GM23338 (cell line): ENCODE results near the gene AIG1. TPM values are rescaled to one million over a fixed set of nuclear protein-coding genes. Genes with fewer than 3 reads are reported as not detected.

Experiments
- ATAC-seq: fragments of 200-7000 bp; cut with Tn5 transposase; 3 replicates; pipeline ENCODE4 v1.9.1; 2020
- DNase-seq: peaks from one replicate; pipeline ENCODE4 v3.0.0-alpha.2; 2015; ENCODE audit warnings: low spot score
- H2AFZ ChIP-seq: fragments of 200-600 bp; sonication (generic); 2 replicates; pipeline ENCODE4 v1.8.0; 2016; ENCODE audit warnings: antibody characterized with exemption, mild to moderate bottlenecking, moderate library complexity
- H3F3A ChIP-seq: fragments of 200-600 bp; sonication (generic); replicated peaks from 2 replicates; pipeline ENCODE4 v1.8.0; 2017; ENCODE audit warnings: antibody characterized with exemption, mixed run types, low read depth
- H3K27ac ChIP-seq: fragments of 200-600 bp; sonication (generic); 2 replicates; pipeline ENCODE4 v1.6.1; 2016; ENCODE audit warnings: low read depth
- H3K27me3 ChIP-seq: fragments of 200-600 bp; sonication (generic); 2 replicates; pipeline ENCODE4 v1.8.0; 2016; ENCODE audit warnings: mild to moderate bottlenecking, mixed run types, moderate library complexity; ENCODE audit not compliant: insufficient read depth
- H3K36me3 ChIP-seq: fragments of 200-600 bp; sonication (generic); 2 replicates; pipeline ENCODE4 v1.8.0; 2016; ENCODE audit warnings: mild to moderate bottlenecking; ENCODE audit not compliant: insufficient read depth
- H3K4me1 ChIP-seq: fragments of 200-600 bp; sonication (generic); 2 replicates; pipeline ENCODE4 v1.8.0; 2016; ENCODE audit warnings: mild to moderate bottlenecking, moderate library complexity; ENCODE audit not compliant: insufficient read depth
- H3K4me2 ChIP-seq: fragments of 200-600 bp; sonication (generic); 2 replicates; pipeline ENCODE4 v1.7.1; 2017; ENCODE audit warnings: mixed run types
- H3K4me3 ChIP-seq: fragments of 200-600 bp; sonication (generic); 2 replicates; pipeline ENCODE4 v1.6.1; 2016; ENCODE audit warnings: mixed run types
- H3K79me2 ChIP-seq: fragments of 200-600 bp; sonication (generic); replicated peaks from 2 replicates; pipeline ENCODE4 v1.8.0; 2017; ENCODE audit warnings: mild to moderate bottlenecking; ENCODE audit not compliant: insufficient read depth
- H3K9me2 ChIP-seq: fragments of 200-600 bp; sonication (generic); 2 replicates; pipeline ENCODE4 v1.8.0; 2017; ENCODE audit not compliant: insufficient read depth
- H4K20me1 ChIP-seq: fragments of 200-600 bp; sonication (generic); replicated peaks from 2 replicates; pipeline ENCODE4 v1.8.0; 2017; ENCODE audit warnings: mild to moderate bottlenecking; ENCODE audit not compliant: insufficient read depth
- H3K27ac Mint-ChIP-seq: 2 replicates; pipeline ENCODE4 v1.8.0; 2020; ENCODE audit warnings: inconsistent platforms, mild to moderate bottlenecking, moderate library complexity, mixed read lengths
- H3K27me3 Mint-ChIP-seq: 3 replicates; pipeline ENCODE4 v1.8.0; 2022; ENCODE audit warnings: low read depth, mild to moderate bottlenecking, moderate library complexity, mixed read lengths, inconsistent platforms; ENCODE audit not compliant: insufficient read depth, poor library complexity
- H3K36me3 Mint-ChIP-seq: 3 replicates; pipeline ENCODE4 v1.8.0; 2021; ENCODE audit warnings: low read depth, mild to moderate bottlenecking, inconsistent platforms, moderate library complexity, mixed read lengths
- H3K4me1 Mint-ChIP-seq: 3 replicates; pipeline ENCODE4 v1.8.0; 2020; ENCODE audit warnings: mild to moderate bottlenecking, inconsistent platforms, mixed read lengths
- H3K4me3 Mint-ChIP-seq: 3 replicates; pipeline ENCODE4 v1.8.0; 2021; ENCODE audit warnings: moderate library complexity, mild to moderate bottlenecking, inconsistent platforms, mixed read lengths
- H3K9me3 Mint-ChIP-seq: 3 replicates; pipeline ENCODE4 v1.8.0; 2020; ENCODE audit warnings: moderate library complexity, mild to moderate bottlenecking, inconsistent platforms, mixed read lengths
- CREB1 ChIP-seq: fragments of 250-450 bp; sonication (Bioruptor Pico); IDR thresholded peaks from 2 replicates; pipeline ENCODE4 v1.5.0; 2020; ENCODE audit warnings: low read depth, mild to moderate bottlenecking, moderate library complexity
- CTCF ChIP-seq, 2 experiments: fragments of 200-600 bp in 1 of 2; sonication (generic) in 1 of 2; conservative IDR thresholded peaks; 2 replicates each; pipeline versions ENCODE4 v1.5.1 to v1.6.1; 2016 to 2017; ENCODE audit warnings: antibody characterized with exemption in 2 of 2, low read depth in 2 of 2, mild to moderate bottlenecking in 2 of 2, moderate library complexity in 1 of 2
- ETS1 ChIP-seq: IDR thresholded peaks from 2 replicates; pipeline ENCODE4 v1.6.1; 2016; ENCODE audit warnings: antibody characterized with exemption
- EZH2phosphoT487 ChIP-seq: fragments of 200-600 bp; sonication (generic); IDR thresholded peaks from one replicate; pipeline ENCODE4 v1.8.1; 2018; ENCODE audit warnings: antibody characterized with exemption; ENCODE audit not compliant: unreplicated experiment
- JUNB ChIP-seq: IDR thresholded peaks from one replicate; pipeline ENCODE4 v1.6.1; 2016; ENCODE audit warnings: antibody characterized with exemption; ENCODE audit not compliant: unreplicated experiment
- NANOG ChIP-seq: IDR thresholded peaks from 2 replicates; pipeline ENCODE4 v1.6.1; 2016; ENCODE audit warnings: antibody characterized with exemption, borderline replicate concordance
- POLR2AphosphoS5 ChIP-seq: IDR thresholded peaks from 2 replicates; pipeline ENCODE4 v1.6.1; 2016; ENCODE audit warnings: antibody characterized with exemption, low read depth
- STAT1 ChIP-seq: IDR thresholded peaks from one replicate; pipeline ENCODE4 v1.6.1; 2016; ENCODE audit warnings: antibody characterized with exemption; ENCODE audit not compliant: unreplicated experiment
- ZNF114 ChIP-seq: fragments of 250-450 bp; sonication (Bioruptor Pico); IDR thresholded peaks from 2 replicates; pipeline ENCODE4 v1.5.0; 2020; ENCODE audit warnings: mild to moderate bottlenecking, moderate library complexity
- polyA plus RNA-seq: library from polyadenylated mRNA; unstranded; fragments of >200 nt; fragmentation: Nextera tagmentation; extraction: Ambion mirVana; gene quantifications from 2 replicates; pipeline ENCODE4 v1.2.1, GENCODE V29; 2016
- total RNA-seq: library from RNA; depleted of rRNA; stranded (reverse); fragments of >200 nt; shearing (Covaris generic); gene quantifications from 2 replicates; pipeline ENCODE4 v1.2.3, GENCODE V29; 2014

Gene AIG1
- total and polyA plus RNA-seq, 2 experiments from 2014 or later = 65.2 to 88.4 TPM

DNA sequence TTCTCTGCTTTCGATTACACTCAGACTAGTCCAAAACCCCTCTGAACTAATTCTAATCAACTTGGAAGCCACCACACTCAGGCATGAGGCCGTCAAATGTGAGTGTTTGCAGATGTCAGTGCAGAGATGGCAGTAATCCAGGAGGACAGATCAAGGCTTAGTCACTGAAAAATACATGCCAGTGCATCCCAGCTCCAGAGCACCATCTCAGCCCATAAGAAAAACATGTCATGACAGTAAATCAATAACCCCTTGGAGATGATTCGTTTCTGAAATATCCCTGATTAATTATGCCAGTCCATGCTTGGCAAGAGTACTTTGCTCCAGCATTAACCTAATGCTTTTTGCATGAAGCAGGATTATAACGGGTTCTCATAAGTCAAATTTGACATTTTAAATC lies 210.3 kb downstream of the AIG1 start:
- H3K27me3 Mint-ChIP-seq = peaks cover 1% of the 10 kb centered on the region
- no peak overlapping the region for H2AFZ ChIP-seq
- no peak for ATAC-seq
- H3K27ac ChIP-seq = no peak overlapping the region
- no peak overlapping the region for H3K27ac Mint-ChIP-seq
- H3K36me3 ChIP-seq = no peaks in the 10 kb centered on the region
- H3K4me3 ChIP-seq = no peak overlapping the region
- TF ChIP-seq CTCF (conservative IDR thresholded peaks at IDR 0.05; ENCODE audit: low read depth in 2 of 2) (no peak), ETS1 (no peak), EZH2phosphoT487 (no peak), NANOG (no peak), JUNB (no peak), CREB1 (CRISPR knock-in tag) (no peak), ZNF114 (CRISPR knock-in tag) (no peak)
- no peak for DNase-seq
- H3K4me2 ChIP-seq = no peak overlapping the region
- peaks cover 6% of the 10 kb centered on the region; the same call in 1 of the 2 replicates for H3K9me2 ChIP-seq
- no peaks in the 10 kb centered on the region for H3F3A ChIP-seq
- no peaks in the 10 kb centered on the region; the same call in 2 of the 3 replicates for H3K4me1 Mint-ChIP-seq
- H3K4me3 Mint-ChIP-seq = no peak overlapping the region
- H4K20me1 ChIP-seq = no peaks in the 10 kb centered on the region
- H3K9me3 Mint-ChIP-seq = peaks cover 3% of the 10 kb centered on the region; the same call in 1 of the 3 replicates
- H3K27me3 ChIP-seq = no peaks in the 10 kb centered on the region
- H3K36me3 Mint-ChIP-seq = peaks cover 3% of the 10 kb centered on the region; the same call in 2 of the 3 replicates
- no peaks in the 10 kb centered on the region for H3K79me2 ChIP-seq
- H3K4me1 ChIP-seq = no peaks in the 10 kb centered on the region

DNA sequence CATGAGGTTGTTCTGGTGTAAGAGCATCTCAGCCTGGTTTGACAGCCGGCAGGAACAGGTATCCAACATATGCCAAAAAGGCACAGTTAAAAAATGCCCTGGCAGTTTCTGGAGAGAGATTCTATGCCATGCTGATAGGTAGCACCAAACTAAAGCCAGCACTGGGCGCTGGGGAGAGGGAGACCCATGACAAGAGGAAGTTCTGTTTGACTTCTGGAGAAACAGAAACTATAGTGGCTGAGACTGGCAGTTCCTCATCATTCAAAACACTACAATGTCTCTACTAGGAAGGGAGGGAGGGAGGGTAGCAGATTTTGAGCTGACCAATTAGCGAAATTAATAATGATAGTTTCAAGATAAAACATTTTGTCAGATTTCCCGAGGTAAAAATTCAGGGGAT lies 215.7 kb downstream of the AIG1 start:
- peaks cover 3% of the 10 kb centered on the region; the same call in 2 of the 3 replicates for H3K4me1 Mint-ChIP-seq
- Histone ChIP-seq H3K9me2 (no peaks in the 10 kb centered on the region), H3K27me3 (no peaks in the 10 kb centered on the region), H3K27ac (no peak overlapping the region), H3K79me2 (no peaks in the 10 kb centered on the region), H3K4me1 (no peaks in the 10 kb centered on the region), H3K36me3 (no peaks in the 10 kb centered on the region), H2AFZ (no peak overlapping the region), H3K4me2 (no peak overlapping the region), H4K20me1 (no peaks in the 10 kb centered on the region), H3F3A (no peaks in the 10 kb centered on the region), H3K4me3 (no peak overlapping the region)
- H3K9me3 Mint-ChIP-seq = peaks cover 3% of the 10 kb centered on the region; the same call in 1 of the 3 replicates
- no peak for ATAC-seq
- TF ChIP-seq POLR2AphosphoS5 (no peak), ZNF114 (CRISPR knock-in tag) (no peak), CREB1 (CRISPR knock-in tag) (no peak), STAT1 (no peak)
- no peak overlapping the region for H3K27ac Mint-ChIP-seq
- DNase-seq = no peak
- peaks cover 3% of the 10 kb centered on the region; the same call in 1 of the 3 replicates for H3K36me3 Mint-ChIP-seq
- no peak overlapping the region for H3K4me3 Mint-ChIP-seq
- no peaks in the 10 kb centered on the region for H3K27me3 Mint-ChIP-seq
